GM23248 (cell line): ENCODE data around the gene ELMO1.

Source experiments
- EZH2 ChIP-seq: fragments of 200-600 bp; sonication (generic); IDR thresholded peaks from 2 replicates; pipeline ENCODE4 v1.6.1; 2018; ENCODE audit warnings: antibody characterized with exemption, mild to moderate bottlenecking; ENCODE audit not compliant: insufficient read depth, poor library complexity, severe bottlenecking
- EZH2phosphoT487 ChIP-seq: fragments of 200-600 bp; sonication (generic); IDR thresholded peaks from 2 replicates; pipeline ENCODE4 v1.6.1; 2018; ENCODE audit warnings: antibody characterized with exemption, moderate library complexity, mild to moderate bottlenecking, low read depth; ENCODE audit not compliant: insufficient read depth

DNA sequence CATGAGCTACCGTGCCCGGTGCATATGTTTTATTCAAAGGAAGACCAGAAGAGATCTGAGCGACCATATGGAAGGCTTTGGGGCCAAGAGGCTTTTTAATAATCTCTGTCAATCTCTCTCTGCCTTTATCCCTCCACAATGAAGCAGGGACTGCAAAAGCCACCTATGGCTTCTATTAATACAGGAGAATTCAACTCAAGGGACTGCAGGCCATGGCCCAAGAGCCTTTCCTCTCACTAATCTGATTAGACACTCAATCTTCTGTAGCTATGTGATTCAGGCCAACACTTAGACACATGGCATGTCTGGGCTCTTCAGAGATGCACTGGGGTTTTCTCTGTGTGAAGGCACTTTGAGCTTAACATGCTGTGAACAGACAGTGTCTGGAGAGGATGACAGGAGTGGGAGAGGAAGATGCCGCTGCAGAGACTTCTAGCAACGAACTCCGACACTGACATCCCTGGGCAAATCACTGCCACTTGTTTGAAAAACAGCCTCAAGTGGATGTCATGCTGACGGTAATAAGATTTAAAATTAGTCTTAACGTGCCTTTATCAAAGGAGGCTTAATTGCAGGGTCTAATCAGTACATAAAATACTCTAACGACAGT is 609.9 kb downstream of the ELMO1 start:
- TF ChIP-seq EZH2phosphoT487 (no peak), EZH2 (no peak)
